Smooth muscle cell (in vitro differentiated cells): ENCODE data around the gene UGT1A9. TPM values are rescaled to one million over a fixed set of nuclear protein-coding genes. Genes with fewer than 3 reads are reported as not detected.

Source experiments
- DNase-seq: peaks from one replicate; lab custom pipeline; 2025; ENCODE audit not compliant: unreplicated experiment; lab: John Stamatoyannopoulos, UW
- H2AFZ ChIP-seq: fragments of 200-600 bp; sonication (generic); 2 replicates; pipeline ENCODE4 v1.6.0; 2016; ENCODE audit warnings: antibody characterized with exemption, low read depth, mild to moderate bottlenecking
- H3F3A ChIP-seq: fragments of 200-600 bp; sonication (generic); 2 replicates; pipeline ENCODE4 v1.6.0; 2017; ENCODE audit warnings: antibody characterized with exemption, low read depth
- H3K27ac ChIP-seq: fragments of 200-600 bp; sonication (generic); 2 replicates; pipeline ENCODE4 v1.5.1; 2016; ENCODE audit warnings: low read depth, mild to moderate bottlenecking
- H3K27me3 ChIP-seq: fragments of 200-600 bp; sonication (generic); 2 replicates; pipeline ENCODE4 v1.6.1; 2016; ENCODE audit warnings: low read depth, mild to moderate bottlenecking
- H3K36me3 ChIP-seq: fragments of 200-600 bp; sonication (generic); 2 replicates; pipeline ENCODE4 v1.5.1; 2016; ENCODE audit warnings: low read depth
- H3K4me1 ChIP-seq: fragments of 200-600 bp; sonication (generic); 2 replicates; pipeline ENCODE4 v1.5.1; 2016; ENCODE audit warnings: low read depth
- H3K4me2 ChIP-seq: fragments of 200-600 bp; sonication (generic); 2 replicates; pipeline ENCODE4 v1.6.0; 2016; ENCODE audit warnings: mild to moderate bottlenecking
- H3K4me3 ChIP-seq: fragments of 200-600 bp; sonication (generic); 2 replicates; pipeline ENCODE4 v1.5.1; 2016; ENCODE audit warnings: mild to moderate bottlenecking
- H3K79me2 ChIP-seq: fragments of 200-600 bp; sonication (generic); 2 replicates; pipeline ENCODE4 v1.6.0; 2016; ENCODE audit warnings: low read depth, mild to moderate bottlenecking
- H3K9ac ChIP-seq: fragments of 200-600 bp; sonication (generic); 2 replicates; pipeline ENCODE4 v1.6.0; 2016; ENCODE audit warnings: low read depth
- H3K9me3 ChIP-seq: fragments of 200-600 bp; sonication (generic); replicated peaks from 2 replicates; pipeline ENCODE4 v1.5.1; 2016; ENCODE audit warnings: low read depth
- H4K20me1 ChIP-seq: fragments of 200-600 bp; sonication (generic); 2 replicates; pipeline ENCODE4 v1.6.0; 2016; ENCODE audit warnings: low read depth
- WGBS: methylation state at CpG from one replicate; pipeline ENCODE4 v1.1.7; 2016; ENCODE audit warnings: low lambda C conversion rate; 5-methylcytosine and 5-hydroxymethylcytosine counted together
- polyA plus RNA-seq: library from polyadenylated mRNA; unstranded; fragments of >200 nt; fragmentation: Nextera tagmentation; extraction: Ambion mirVana; gene quantifications from 2 replicates; pipeline ENCODE4 v1.2.1, GENCODE V29; 2016
- total RNA-seq: library from RNA; depleted of rRNA; stranded (reverse); fragments of >200 nt; gene quantifications from 2 replicates; pipeline ENCODE4 v1.2.3, GENCODE V29; 2014
- TF ChIP-seq, protein P1 (sequence below): fragments of 200-600 bp; sonication (generic); IDR thresholded peaks from 2 replicates; pipeline ENCODE4 v1.5.1; 2017; ENCODE audit warnings: borderline replicate concordance, mild to moderate bottlenecking, antibody characterized with exemption; ENCODE audit not compliant: insufficient read depth, poor library complexity, severe bottlenecking

The UGT1A9 gene
- total and polyA plus RNA-seq, 2 experiments from 2014 or later: not detected

DNA sequence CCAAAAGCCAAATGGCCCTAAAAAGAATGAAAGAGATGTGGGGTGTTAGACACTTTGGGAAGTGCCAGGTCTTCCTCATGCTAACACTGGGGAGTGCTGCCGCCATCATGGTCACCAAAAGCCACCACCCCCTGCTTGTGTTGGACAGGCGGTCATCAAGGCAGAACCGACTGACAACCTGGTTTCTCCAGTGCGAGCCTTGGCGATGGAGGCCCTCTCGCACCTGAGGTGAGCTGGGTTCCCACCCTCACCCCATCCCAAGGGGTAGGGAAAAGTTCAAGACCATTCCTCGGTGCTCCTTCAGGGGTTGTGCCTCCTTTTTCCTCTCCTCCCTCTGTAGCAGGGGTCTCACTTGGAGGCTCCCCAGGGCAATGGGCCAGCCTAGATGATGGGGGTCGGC lies 140.0 kb downstream of the UGT1A9 start:
- WGBS: 86% methylated on average over 8 of the region's 8 CpGs
- Histone ChIP-seq H3F3A (no peaks in the 10 kb centered on the region), H4K20me1 (no peaks in the 10 kb centered on the region), H3K27me3 (no peaks in the 10 kb centered on the region), H3K9me3 (no peaks in the 10 kb centered on the region), H3K4me2 (no peak overlapping the region), H3K79me2 (no peaks in the 10 kb centered on the region), H3K9ac (no peak overlapping the region), H2AFZ (no peak overlapping the region), H3K27ac (no peak overlapping the region), H3K36me3 (no peaks in the 10 kb centered on the region), H3K4me1 (no peaks in the 10 kb centered on the region), H3K4me3 (no peak overlapping the region)
- no peak for DNase-seq
- TF ChIP-seq, protein P1, sequence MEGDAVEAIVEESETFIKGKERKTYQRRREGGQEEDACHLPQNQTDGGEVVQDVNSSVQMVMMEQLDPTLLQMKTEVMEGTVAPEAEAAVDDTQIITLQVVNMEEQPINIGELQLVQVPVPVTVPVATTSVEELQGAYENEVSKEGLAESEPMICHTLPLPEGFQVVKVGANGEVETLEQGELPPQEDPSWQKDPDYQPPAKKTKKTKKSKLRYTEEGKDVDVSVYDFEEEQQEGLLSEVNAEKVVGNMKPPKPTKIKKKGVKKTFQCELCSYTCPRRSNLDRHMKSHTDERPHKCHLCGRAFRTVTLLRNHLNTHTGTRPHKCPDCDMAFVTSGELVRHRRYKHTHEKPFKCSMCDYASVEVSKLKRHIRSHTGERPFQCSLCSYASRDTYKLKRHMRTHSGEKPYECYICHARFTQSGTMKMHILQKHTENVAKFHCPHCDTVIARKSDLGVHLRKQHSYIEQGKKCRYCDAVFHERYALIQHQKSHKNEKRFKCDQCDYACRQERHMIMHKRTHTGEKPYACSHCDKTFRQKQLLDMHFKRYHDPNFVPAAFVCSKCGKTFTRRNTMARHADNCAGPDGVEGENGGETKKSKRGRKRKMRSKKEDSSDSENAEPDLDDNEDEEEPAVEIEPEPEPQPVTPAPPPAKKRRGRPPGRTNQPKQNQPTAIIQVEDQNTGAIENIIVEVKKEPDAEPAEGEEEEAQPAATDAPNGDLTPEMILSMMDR: no peak

DNA sequence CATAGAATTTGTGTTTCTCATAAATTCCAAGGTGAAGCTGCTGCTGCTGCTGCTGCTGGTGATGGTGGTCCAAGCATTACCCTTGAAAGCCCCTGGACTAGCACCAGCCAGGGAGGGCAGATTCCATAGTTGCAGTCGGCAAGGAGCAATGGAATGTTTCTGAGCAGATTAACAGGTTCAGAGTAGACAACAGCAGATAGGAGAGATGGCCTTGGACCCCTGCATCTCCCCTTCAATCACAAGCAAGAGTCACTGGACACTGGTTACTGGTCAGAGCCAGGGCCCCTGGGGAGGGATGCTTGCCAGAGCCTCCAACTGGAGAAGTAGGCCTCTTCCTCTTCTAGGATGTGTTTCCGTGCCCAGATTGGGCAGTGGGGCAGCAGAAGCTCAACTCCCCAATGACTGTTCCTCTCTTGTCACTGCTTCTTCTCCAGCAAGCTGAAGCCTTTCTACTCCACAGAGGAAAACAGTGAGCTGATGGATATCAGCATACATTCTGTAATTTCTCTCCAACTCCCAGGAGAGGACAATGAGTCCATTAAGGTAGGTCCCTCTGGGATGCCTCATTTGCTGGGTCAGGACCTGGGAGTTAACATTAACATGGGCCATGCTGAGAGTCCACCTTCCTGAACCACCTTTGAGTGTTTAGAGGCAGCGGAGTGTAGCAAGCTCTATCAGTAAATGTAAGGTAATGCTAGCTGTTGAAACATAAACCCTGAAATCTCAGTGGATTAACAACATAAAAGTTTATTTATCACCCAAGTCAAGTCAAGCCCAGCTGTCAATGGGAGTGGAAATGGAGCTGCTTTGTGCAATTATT lies 141.7 kb downstream of the UGT1A9 start:
- no peaks in the 10 kb centered on the region for H3K79me2 ChIP-seq
- no peak overlapping the region for H2AFZ ChIP-seq
- H3K36me3 ChIP-seq: no peaks in the 10 kb centered on the region
- H4K20me1 ChIP-seq: no peaks in the 10 kb centered on the region
- no peak overlapping the region for H3K9ac ChIP-seq
- H3K4me3 ChIP-seq: no peak overlapping the region
- no peaks in the 10 kb centered on the region for H3K4me1 ChIP-seq
- no peaks in the 10 kb centered on the region for H3K9me3 ChIP-seq
- no peaks in the 10 kb centered on the region for H3F3A ChIP-seq
- no peak overlapping the region for H3K4me2 ChIP-seq
- no peak overlapping the region for H3K27ac ChIP-seq
- DNase-seq: no peak
- TF ChIP-seq, protein P1: no peak
- H3K27me3 ChIP-seq: no peaks in the 10 kb centered on the region
- 87% methylated on average over 3 of the region's 3 CpGs for WGBS

DNA sequence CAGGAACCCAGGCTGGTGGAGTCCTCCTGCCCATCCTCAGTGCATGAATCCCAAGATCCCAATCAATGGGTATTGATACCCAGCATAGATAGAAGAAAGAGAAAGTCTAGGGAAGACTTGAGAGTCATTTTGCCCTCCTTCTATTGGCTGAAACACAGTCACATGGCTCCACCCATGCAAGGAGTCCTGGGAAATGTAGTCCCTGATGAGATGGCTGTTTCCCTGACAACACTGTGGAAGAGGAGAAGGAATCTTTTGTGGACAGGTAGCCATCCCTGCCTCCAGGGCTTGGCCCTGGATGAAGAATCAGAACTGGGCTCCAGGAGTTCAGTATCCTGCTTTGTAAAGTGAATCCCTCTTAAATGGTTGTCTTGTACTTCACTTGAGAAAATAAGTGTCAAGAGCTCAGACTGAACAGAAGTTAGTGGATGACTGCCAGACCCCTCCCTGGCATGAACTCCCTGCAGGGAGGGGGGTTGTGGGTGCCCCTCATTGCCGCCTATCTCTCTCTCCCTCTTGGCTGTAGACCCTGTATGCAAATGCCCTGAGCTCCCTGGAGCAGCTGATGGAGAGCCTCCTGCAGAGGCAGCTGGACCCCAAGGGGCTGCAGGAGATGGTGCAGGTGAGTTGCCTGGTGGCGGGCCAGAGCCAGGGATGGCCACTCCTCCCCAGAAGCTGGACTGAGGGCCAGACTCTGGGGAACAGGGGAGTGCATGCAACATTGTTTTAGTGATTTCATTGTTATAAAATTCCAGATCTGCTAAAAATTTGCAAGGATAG lies 142.5 kb downstream of the UGT1A9 start:
- Histone ChIP-seq H3K4me2 (no peak overlapping the region), H3K4me1 (no peaks in the 10 kb centered on the region), H3K79me2 (no peaks in the 10 kb centered on the region), H2AFZ (no peak overlapping the region), H3K9me3 (no peaks in the 10 kb centered on the region), H3K27ac (no peak overlapping the region), H3K36me3 (no peaks in the 10 kb centered on the region), H3K4me3 (no peak overlapping the region), H3K27me3 (no peaks in the 10 kb centered on the region), H3F3A (no peaks in the 10 kb centered on the region), H3K9ac (no peak overlapping the region), H4K20me1 (no peaks in the 10 kb centered on the region)
- WGBS: 90% methylated on average over 2 of the region's 2 CpGs
- TF ChIP-seq, protein P1: no peak
- no peak for DNase-seq
